AG09319 (cell line): Measurements from ENCODE around the gene GYG1.

ENCODE experiments used
- DNase-seq: peaks from one replicate; pipeline ENCODE4 v3.0.0-alpha.2; 2010; ENCODE audit warnings: low read depth; ENCODE audit errors: extremely low read depth
- CTCF ChIP-seq: IDR thresholded peaks from 2 replicates; pipeline ENCODE4 v1.5.1; 2011; ENCODE audit warnings: low read depth, mild to moderate bottlenecking, inconsistent platforms, low read length, moderate library complexity

The GYG1 gene

DNA sequence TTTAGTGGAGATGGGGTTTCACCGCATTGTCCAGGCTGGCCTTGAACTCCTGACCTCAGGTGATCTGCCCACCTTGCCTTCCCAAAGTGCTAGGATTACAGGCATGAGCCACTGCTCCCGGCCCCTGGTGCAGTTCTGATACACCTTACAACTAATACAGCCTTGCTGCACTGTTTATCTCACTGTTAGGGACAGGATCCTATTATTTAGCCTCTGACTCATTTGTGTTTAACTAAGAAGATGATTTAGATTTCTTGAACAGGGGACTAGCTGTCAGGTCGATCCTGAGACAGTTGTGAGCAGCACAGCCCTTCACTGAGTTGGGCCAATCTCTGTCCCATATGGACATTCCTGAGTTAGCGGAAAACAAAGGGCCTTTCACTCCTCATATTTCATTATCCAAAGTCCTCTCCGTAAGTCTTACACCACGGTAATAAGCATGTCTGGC is 19.2 kb downstream of the GYG1 start:
- DNase-seq: no peak
- TF ChIP-seq CTCF: no peak

GRCh38 chr3:149010966-149011365 is 19.6 kb downstream of the GYG1 start:
- no peak for TF ChIP-seq CTCF
- no peak for DNase-seq

DNA sequence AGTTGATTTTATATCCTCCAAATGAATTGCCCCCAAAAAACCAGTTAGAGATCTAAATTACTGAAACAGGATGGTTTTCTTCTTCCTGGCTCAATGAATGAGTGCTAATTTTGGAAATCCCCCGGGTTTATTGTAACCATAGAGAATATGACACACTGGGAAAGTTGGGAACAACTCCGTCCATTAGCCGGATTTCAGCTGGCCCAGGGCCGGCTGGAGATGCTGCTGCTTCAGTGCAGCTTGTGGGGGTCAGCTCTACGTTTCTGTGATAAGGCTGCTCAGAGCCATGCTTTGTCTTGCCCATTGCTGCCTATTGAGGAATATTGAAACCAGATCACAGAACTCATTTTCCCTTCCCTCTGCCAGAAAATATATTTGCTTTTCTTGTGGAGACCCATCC is 20.3 kb downstream of the GYG1 start:
- no peak for TF ChIP-seq CTCF
- DNase-seq: no peak

- DNase-seq: no peak
- TF ChIP-seq CTCF: no peak
These were observed 22.4 kb downstream of the GYG1 start for GRCh38 chr3:149013726-149014125.

- no peak for DNase-seq
- no peak for TF ChIP-seq CTCF
These were observed 24.1 kb downstream of the GYG1 start for GRCh38 chr3:149015393-149015792.

- TF ChIP-seq CTCF: no peak
- no peak for DNase-seq
These were observed 24.9 kb downstream of the GYG1 start for GRCh38 chr3:149016242-149016641.

DNA sequence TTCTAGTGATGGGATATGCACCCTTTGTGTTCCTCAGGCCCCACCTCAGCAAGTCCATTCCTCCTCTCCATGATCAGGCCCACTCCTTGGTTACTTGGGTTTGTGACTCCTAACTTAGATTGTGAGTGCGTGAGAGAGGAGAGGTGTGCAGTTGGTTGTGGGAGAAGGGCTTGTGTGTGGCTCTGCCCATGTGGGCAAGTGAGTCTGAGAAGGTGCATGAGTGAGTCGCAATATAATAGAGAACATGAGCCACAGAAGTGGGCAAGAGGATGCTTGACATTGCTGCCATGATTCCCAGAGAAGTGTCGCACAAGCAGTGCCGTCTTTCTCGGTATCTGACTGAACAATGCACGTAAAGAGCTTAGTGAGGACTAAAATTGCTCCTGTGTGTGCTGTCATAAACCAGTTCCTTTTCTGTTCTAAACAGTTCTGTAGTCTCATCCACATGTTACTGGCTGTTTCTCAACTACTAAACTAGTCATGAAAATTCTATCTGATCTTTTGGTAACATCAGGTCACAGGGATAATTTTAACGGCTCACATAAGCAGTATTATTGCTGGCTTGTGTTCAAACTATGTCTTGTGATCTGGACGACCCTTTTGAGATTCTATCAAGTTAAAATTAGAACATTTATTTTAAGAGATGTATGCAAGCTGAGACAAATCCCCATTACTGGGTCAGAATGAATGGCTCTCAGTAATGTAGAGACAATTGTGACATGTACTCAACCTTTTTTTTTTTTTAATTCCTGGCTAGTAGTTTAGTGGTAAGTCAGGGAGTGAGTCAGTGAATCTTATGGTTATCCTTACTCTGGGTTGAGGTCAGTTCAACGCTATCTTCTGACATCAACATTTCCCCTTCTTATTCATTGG is 25.6 kb downstream of the GYG1 start:
- peak; percentile 45 for DNase-seq
- TF ChIP-seq CTCF: no peak
